ENCODE results near the gene MMP10.
"Not testable (repeated sequence)": the region's sequence is repeated elsewhere in the genome, so short reads cannot be mapped to it uniquely, and the experiment has no call there.

MMP10 gene

DNA sequence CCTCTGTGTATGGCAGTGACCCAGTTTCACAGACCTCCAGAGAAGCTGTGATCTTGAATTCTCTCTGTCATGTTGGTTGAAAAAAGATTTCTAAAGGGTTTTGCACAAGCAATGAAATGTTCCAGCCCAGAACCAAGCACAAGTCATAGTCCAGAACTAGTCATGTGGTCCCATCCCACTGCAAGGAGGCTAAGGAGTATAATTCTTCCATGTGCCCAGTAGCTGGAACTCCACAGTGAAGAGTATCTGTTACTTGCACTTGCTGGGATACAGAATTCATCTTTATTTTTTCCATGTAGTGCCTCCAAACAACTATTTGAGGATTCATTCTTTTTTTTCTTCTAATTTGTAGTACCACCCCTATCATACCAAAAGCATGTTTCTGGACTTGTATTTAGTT is 45.8 kb downstream of the MMP10 start:
- in situ Hi-C loops (cut with HindIII; ENCODE audit: low pct_unique_long_range_greater_than_20kb, low sequenced_read_pairs): no loop called here
- DNase-seq (ENCODE audit: low read depth in 1 of 2, low spot score in 1 of 2): no peak
- no peak for TF ChIP-seq JUND (IDR thresholded peaks at IDR 0.05; ENCODE audit: low read depth)

DNA sequence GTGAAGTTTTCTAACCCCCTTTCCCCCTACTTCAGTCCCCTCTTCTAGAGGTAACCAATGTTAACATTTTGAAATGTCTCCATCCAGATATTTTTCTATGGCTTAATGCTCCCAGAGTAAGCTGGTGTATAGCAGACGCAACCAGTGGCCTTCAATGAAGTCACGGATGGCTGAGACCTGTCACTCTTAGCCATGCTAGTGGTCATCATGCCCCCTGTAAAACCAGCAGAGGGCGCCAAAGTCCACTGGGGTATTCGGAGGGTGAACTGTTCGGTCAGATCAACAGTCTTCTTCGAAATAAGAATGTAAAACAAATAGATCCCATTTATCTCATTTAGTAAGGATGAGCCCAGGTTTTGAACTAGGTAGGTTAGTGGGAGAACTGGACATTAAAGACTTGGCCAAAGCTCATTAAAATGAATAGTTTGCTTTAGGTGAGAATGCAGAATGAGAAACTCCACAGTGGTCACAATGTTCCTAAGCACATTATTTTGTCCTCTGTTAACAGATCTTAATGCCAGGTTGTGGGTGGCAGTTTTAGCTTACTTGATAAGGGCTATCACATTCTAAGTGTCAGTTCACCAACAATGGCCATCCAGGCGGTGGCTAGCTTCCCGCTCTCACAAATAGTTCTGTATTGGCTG is 47.1 kb downstream of the MMP10 start:
- peak; percentile 50 to 90 for DNase-seq (ENCODE audit: low read depth in 1 of 2, low spot score in 1 of 2)
- in situ Hi-C loops (cut with HindIII; ENCODE audit: low pct_unique_long_range_greater_than_20kb, low sequenced_read_pairs): no loop called here
- no peak for TF ChIP-seq JUND (IDR thresholded peaks at IDR 0.05; ENCODE audit: low read depth)

DNA sequence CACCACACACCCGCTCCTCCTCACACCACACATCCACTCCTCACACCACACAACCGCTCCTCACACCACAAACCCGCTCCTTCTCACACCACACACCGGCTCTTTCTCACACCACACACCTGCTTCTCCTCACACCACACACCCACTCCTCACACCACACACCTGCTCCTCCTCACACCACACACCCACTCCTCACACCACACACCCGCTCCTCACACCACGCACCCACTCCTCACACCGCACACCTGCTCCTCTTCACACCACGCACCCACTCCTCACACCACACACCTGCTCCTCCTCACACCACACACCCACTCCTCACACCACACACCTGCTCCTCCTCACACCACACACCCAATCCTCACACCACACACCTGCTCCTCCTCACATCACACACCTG is 49.5 kb downstream of the MMP10 start:
- DNase-seq (ENCODE audit: low read depth in 1 of 2, low spot score in 1 of 2); in situ Hi-C loops (cut with HindIII; ENCODE audit: low pct_unique_long_range_greater_than_20kb, low sequenced_read_pairs): not testable (repeated sequence)

DNA sequence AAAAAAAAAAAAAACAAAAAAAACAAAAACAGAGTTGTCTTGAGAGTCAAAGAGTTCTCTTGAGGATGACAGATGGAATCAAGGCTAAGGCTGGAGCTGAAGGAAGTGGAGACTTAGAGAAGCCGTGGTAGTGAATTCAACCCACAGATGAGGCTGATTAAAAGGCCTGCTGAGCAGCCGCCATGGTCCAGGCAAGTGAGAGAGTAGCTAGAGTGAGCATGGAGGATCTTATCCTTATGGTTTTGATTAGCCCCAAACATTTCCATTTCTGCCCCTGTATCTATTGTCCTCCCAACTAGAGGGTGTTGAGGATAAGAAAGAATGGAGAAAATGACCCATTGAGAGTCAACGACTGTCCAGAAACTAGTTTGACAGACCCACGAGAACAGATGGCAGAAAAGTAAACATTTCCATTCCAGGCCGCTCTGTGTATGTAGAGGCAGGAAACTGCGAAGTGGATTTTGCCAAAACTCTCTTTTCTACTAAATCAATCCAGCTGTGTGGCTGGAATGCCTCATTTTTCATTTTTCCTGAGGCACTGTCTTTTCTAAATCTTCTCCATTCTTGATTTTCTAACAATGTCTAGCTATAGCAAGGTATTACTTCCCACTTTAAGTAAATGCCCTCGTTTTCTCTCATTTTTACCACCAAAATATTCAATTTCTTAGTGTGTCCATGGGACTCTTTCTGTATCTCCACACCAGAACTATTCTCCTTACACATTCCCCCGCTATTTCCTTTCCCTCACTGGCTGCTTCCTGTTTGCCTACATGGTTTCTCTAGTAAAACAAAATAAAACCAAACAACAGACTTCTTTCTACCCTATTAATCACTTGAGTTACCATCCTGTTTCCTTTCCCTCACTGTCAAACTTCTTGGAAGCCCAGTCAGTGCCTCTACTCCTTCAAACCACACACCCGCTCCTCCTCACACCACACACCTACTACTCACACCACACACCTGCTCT is 50.3 kb downstream of the MMP10 start:
- no peak for TF ChIP-seq JUND (IDR thresholded peaks at IDR 0.05; ENCODE audit: low read depth)
- in situ Hi-C loops (cut with HindIII; ENCODE audit: low pct_unique_long_range_greater_than_20kb, low sequenced_read_pairs): no loop called here
- DNase-seq (ENCODE audit: low read depth in 1 of 2, low spot score in 1 of 2): peak in 1 of 2 experiments; percentile 18

DNA sequence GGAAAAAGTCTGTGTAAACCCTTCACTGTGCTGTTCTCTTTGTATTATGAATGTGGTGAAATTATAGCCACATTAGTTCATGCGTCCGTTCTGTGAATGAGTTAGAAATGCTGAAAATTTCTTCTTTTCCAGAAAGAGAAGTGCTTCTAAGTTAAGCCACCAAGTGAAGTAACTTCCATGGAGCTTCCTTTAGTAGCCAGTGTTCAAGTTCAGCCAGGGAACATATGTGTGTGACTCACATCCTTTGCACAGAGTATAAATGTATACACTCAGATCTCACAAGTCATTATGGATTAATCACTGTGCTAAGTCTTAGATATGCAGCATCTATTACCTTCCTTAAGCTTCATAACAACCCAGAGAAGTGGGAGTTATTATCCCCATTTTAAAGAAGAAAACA is 52.5 kb downstream of the MMP10 start:
- no peak for DNase-seq (ENCODE audit: low read depth in 1 of 2, low spot score in 1 of 2)
- TF ChIP-seq JUND (IDR thresholded peaks at IDR 0.05; ENCODE audit: low read depth): no peak
- in situ Hi-C loops (cut with HindIII; ENCODE audit: low pct_unique_long_range_greater_than_20kb, low sequenced_read_pairs): no loop called here

DNA sequence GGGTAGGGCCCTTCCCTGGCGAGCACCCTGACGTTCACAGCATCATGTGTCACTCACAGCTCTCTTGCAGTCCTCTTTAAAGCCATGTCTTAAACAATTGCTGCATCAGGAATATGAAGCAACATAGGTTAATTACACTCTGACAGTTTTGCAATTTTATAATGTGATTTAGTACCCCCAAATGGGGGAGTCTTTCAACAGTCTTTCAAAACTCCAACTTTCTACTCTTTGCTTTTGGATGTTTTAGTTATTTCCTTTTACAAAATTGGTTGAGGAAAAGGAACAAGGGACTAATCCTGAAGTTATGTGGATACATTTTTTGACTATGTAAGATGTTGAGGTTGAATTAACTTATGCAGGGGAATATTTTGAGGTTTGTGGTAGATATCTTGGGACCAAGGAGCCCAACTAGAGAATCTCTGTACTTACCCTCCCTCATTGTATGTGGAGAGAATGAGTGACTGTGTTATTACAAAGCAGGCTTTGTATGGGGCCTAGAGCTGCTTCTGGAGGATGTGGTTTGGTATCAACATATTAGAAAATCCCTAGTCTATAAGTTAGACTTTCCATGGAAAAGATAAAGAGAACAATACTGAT is 55.4 kb downstream of the MMP10 start, which contains the start of gene MMP8:
Gene MMP8, minus strand, starts transcription at position 51 of the 597 bp plus-strand sequence. CDS start 99 bp downstream, outside the sequence.
- no peak for TF ChIP-seq JUND (IDR thresholded peaks at IDR 0.05; ENCODE audit: low read depth)
- in situ Hi-C loops (cut with HindIII; ENCODE audit: low pct_unique_long_range_greater_than_20kb, low sequenced_read_pairs): no loop called here
- DNase-seq (ENCODE audit: low read depth in 1 of 2, low spot score in 1 of 2): no peak

DNA sequence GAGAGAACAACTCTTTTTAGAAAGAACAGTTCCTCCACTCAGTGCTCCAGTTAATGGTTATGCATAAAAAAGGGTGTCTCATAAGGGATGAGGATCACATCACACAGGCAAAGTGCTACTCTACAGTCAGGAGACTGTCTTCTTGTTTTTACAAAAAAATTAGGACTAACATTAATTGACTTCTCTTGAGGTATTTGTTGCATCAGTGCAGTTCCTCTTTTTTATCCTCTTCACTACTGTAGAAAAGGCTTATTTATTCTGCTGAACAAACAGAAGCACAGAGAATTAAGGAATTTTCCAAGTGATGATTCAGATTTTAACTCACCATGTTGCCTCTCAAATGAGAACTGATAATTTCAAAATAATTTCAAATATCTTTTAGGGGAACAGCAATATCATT is 57.6 kb downstream of the MMP10 start:
- no peak for TF ChIP-seq JUND (IDR thresholded peaks at IDR 0.05; ENCODE audit: low read depth)
- in situ Hi-C loops (cut with HindIII; ENCODE audit: low pct_unique_long_range_greater_than_20kb, low sequenced_read_pairs): no loop called here
- no peak for DNase-seq (ENCODE audit: low read depth in 1 of 2, low spot score in 1 of 2)
